ENCODE measurements around the gene KCNA5.

DNA sequence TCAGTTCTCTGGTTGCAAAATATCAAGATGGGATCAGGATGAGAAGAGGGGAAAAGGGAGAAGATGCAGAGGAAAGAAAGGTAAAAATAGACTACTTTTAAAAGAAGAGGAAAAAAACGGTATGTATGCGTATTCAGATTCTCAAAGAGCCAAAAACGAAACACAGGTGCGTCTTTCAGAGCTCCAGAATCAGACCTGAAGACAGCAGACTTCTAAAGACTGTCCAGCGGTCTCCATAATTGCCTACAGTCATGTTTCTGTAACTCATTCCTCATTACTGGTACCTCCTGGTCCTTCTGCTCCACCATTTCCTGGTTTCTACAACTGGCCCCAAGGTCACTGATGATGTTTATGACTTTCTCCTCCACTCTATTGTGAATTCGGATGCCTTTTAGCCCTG lies 12.4 kb upstream of the KCNA5 start:
- TF ChIP-seq, protein P1, sequence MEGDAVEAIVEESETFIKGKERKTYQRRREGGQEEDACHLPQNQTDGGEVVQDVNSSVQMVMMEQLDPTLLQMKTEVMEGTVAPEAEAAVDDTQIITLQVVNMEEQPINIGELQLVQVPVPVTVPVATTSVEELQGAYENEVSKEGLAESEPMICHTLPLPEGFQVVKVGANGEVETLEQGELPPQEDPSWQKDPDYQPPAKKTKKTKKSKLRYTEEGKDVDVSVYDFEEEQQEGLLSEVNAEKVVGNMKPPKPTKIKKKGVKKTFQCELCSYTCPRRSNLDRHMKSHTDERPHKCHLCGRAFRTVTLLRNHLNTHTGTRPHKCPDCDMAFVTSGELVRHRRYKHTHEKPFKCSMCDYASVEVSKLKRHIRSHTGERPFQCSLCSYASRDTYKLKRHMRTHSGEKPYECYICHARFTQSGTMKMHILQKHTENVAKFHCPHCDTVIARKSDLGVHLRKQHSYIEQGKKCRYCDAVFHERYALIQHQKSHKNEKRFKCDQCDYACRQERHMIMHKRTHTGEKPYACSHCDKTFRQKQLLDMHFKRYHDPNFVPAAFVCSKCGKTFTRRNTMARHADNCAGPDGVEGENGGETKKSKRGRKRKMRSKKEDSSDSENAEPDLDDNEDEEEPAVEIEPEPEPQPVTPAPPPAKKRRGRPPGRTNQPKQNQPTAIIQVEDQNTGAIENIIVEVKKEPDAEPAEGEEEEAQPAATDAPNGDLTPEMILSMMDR (conservative IDR thresholded peaks at IDR 0.05; ENCODE audit: low read depth, low read length): no peak
- TF ChIP-seq EZH2 (IDR thresholded peaks at IDR 0.05; ENCODE audit: low read length, unreplicated experiment): no peak
